Keratinocyte (primary cell): ENCODE measurements around the gene NGEF. TPM values are rescaled to one million over a fixed set of nuclear protein-coding genes. Genes with fewer than 3 reads are reported as not detected.

ENCODE experiments used
- DNase-seq: peaks from one replicate; pipeline ENCODE4 v3.0.0-alpha.2; 2011; ENCODE audit warnings: low read depth, missing footprints, low spot score
- FAIRE-seq: peaks from 2 replicates; lab custom pipeline; 2011; peaks lifted over from hg19 to GRCh38; lab: Jason Lieb, UNC
- H2AFZ ChIP-seq: 2 replicates; pipeline ENCODE4 v1.6.0; 2012; ENCODE audit warnings: low read length, control low read depth, inconsistent platforms; ENCODE audit not compliant: control insufficient read depth
- H3K27ac ChIP-seq: 2 replicates; pipeline ENCODE4 v1.5.1; 2011; ENCODE audit warnings: low read length; ENCODE audit not compliant: control insufficient read depth, insufficient read depth
- H3K27me3 ChIP-seq: 3 replicates; pipeline ENCODE4 v1.6.0; 2011; ENCODE audit warnings: low read length; ENCODE audit not compliant: control insufficient read depth, insufficient read depth; ENCODE audit errors: extremely low read depth
- H3K36me3 ChIP-seq, 2 experiments: 2 replicates in 1 of 2; 3 replicates in 1 of 2; pipeline ENCODE4 v1.5.1; 2011; ENCODE audit warnings: low read length in 2 of 2, mild to moderate bottlenecking in 1 of 2; ENCODE audit not compliant: control insufficient read depth in 2 of 2, insufficient read depth in 2 of 2; ENCODE audit errors: extremely low read depth in 1 of 2
- H3K4me1 ChIP-seq: 3 replicates; pipeline ENCODE4 v1.5.1; 2011; ENCODE audit warnings: low read length; ENCODE audit not compliant: control insufficient read depth, insufficient read depth; ENCODE audit errors: extremely low read depth
- H3K4me2 ChIP-seq: 3 replicates; pipeline ENCODE4 v1.6.0; 2011; ENCODE audit warnings: low read depth, low read length; ENCODE audit not compliant: control insufficient read depth, insufficient read depth; ENCODE audit errors: extremely low read depth
- H3K4me3 ChIP-seq, 3 experiments: fragments of 200-600 bp in 1 of 3; sonication (generic) in 1 of 3; 2 replicates in 2 of 3; 3 replicates in 1 of 3; pipeline ENCODE4 v1.5.1; 2011 to 2016; ENCODE audit warnings: low read length in 3 of 3, mild to moderate bottlenecking in 3 of 3, control low read depth in 2 of 3, inconsistent platforms in 1 of 3, low read depth in 1 of 3, mixed read lengths in 1 of 3, mixed run types in 1 of 3, moderate library complexity in 1 of 3; ENCODE audit not compliant: control insufficient read depth in 2 of 3, insufficient read depth in 2 of 3; ENCODE audit errors: extremely low read depth in 1 of 3
- H3K79me2 ChIP-seq: 2 replicates; pipeline ENCODE4 v1.6.0; 2012; ENCODE audit warnings: low read length; ENCODE audit not compliant: control insufficient read depth, insufficient read depth
- H3K9ac ChIP-seq: 3 replicates; pipeline ENCODE4 v1.6.0; 2011; ENCODE audit warnings: low read length; ENCODE audit not compliant: control insufficient read depth, insufficient read depth; ENCODE audit errors: extremely low read depth
- H3K9me1 ChIP-seq: 3 replicates; pipeline ENCODE4 v1.6.0; 2011; ENCODE audit warnings: low read length; ENCODE audit not compliant: control insufficient read depth, insufficient read depth; ENCODE audit errors: extremely low read depth
- H3K9me3 ChIP-seq: 2 replicates; pipeline ENCODE4 v1.5.1; 2012; ENCODE audit warnings: low read depth, low read length; ENCODE audit not compliant: control insufficient read depth
- H4K20me1 ChIP-seq: 3 replicates; pipeline ENCODE4 v1.6.0; 2011; ENCODE audit warnings: low read length; ENCODE audit not compliant: control insufficient read depth, insufficient read depth; ENCODE audit errors: extremely low read depth
- EZH2 ChIP-seq: IDR thresholded peaks from one replicate; pipeline ENCODE4 v1.6.1; 2012; ENCODE audit warnings: inconsistent platforms, mild to moderate bottlenecking, low read length, moderate library complexity
- dilution Hi-C: fragments of 300-500 bp; cut with MboI; formaldehyde crosslinking; loops from one replicate; pipeline ENCODE4 v1.7.0; 2020; ENCODE audit warnings: low sequenced_read_pairs; ENCODE audit not compliant: extremely low pct_ligation_motif_present
- polyA plus RNA-seq, 5 experiments: library from polyadenylated mRNA; depleted of rRNA in 3 of 5; stranded (reverse) in 3 of 5; stranded (forward) in 1 of 5; unstranded in 1 of 5; fragments of >200 nt; gene quantifications; 1 replicate in 1 of 5; 2 replicates in 3 of 5; 3 replicates in 1 of 5; pipeline versions ENCODE4 v1.2.1 to v1.2.3, GENCODE V29; 2011 to 2012; ENCODE audit warnings: missing spikeins in 2 of 5, low read depth in 1 of 5, low replicate concordance in 1 of 5
- TF ChIP-seq, protein P1 (sequence below), 3 experiments: IDR thresholded peaks in 1 of 3; conservative IDR thresholded peaks in 1 of 3; optimal IDR thresholded peaks in 1 of 3; 2 replicates in 2 of 3; 3 replicates in 1 of 3; pipeline versions ENCODE3 to v1.5.1; 2011; ENCODE audit warnings: low read length in 3 of 3, mild to moderate bottlenecking in 3 of 3, moderate library complexity in 2 of 3, control low read depth in 1 of 3, inconsistent platforms in 1 of 3; ENCODE audit not compliant: insufficient read depth in 2 of 3; ENCODE audit errors: extremely low read depth in 1 of 3

NGEF gene
- polyA plus RNA-seq, 1 donor (not counting 4 experiments of a cell fraction or from before 2014, with no cell fraction given), result 0.17 TPM

DNA sequence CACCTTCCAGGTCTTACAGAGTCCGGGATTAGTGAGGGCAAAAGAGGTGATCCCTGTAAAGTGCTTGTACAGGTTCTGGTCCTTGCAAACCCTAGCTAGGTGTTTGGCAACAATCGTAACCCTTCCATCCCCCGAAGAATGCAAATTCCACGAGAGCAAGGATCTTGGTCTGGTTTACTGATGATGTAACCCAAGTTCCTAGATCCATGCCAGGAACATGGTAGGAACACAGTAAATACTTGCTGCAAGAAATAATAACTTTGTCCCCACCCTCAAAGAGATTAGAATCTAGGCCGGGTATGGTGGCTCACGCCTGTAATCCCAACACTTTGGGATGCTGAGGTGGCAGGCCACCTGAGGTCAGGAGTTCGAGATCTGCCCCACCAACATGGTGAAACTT, 12.7 kb upstream of the NGEF start:
- H3K27ac ChIP-seq, result no peak overlapping the region
- H2AFZ ChIP-seq, result no peak overlapping the region
- H3K27me3 ChIP-seq, result no peaks in the 10 kb centered on the region
- H3K9me3 ChIP-seq, result no peaks in the 10 kb centered on the region
- DNase-seq (no peak), FAIRE-seq (peak; percentile 81)
- H3K4me1 ChIP-seq, result peaks cover 13% of the 10 kb centered on the region
- H3K79me2 ChIP-seq, result no peaks in the 10 kb centered on the region
- dilution Hi-C loops, result no loop called here
- H3K9ac ChIP-seq, result no peak overlapping the region
- no peak overlapping the region for H3K4me2 ChIP-seq
- no peaks in the 10 kb centered on the region for H3K36me3 ChIP-seq
- TF ChIP-seq, protein P1, sequence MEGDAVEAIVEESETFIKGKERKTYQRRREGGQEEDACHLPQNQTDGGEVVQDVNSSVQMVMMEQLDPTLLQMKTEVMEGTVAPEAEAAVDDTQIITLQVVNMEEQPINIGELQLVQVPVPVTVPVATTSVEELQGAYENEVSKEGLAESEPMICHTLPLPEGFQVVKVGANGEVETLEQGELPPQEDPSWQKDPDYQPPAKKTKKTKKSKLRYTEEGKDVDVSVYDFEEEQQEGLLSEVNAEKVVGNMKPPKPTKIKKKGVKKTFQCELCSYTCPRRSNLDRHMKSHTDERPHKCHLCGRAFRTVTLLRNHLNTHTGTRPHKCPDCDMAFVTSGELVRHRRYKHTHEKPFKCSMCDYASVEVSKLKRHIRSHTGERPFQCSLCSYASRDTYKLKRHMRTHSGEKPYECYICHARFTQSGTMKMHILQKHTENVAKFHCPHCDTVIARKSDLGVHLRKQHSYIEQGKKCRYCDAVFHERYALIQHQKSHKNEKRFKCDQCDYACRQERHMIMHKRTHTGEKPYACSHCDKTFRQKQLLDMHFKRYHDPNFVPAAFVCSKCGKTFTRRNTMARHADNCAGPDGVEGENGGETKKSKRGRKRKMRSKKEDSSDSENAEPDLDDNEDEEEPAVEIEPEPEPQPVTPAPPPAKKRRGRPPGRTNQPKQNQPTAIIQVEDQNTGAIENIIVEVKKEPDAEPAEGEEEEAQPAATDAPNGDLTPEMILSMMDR (optimal IDR thresholded peaks at IDR 0.05 in 1 of 3, IDR thresholded peaks at IDR 0.05 in 1 of 3, conservative IDR thresholded peaks at IDR 0.05 in 1 of 3; ENCODE audit: extremely low read depth in 1 of 3, insufficient read depth in 2 of 3, low read length in 3 of 3), result no peak
- no peak for TF ChIP-seq EZH2
- H4K20me1 ChIP-seq, result no peaks in the 10 kb centered on the region
- no peak overlapping the region for H3K4me3 ChIP-seq
- H3K9me1 ChIP-seq, result no peaks in the 10 kb centered on the region

DNA sequence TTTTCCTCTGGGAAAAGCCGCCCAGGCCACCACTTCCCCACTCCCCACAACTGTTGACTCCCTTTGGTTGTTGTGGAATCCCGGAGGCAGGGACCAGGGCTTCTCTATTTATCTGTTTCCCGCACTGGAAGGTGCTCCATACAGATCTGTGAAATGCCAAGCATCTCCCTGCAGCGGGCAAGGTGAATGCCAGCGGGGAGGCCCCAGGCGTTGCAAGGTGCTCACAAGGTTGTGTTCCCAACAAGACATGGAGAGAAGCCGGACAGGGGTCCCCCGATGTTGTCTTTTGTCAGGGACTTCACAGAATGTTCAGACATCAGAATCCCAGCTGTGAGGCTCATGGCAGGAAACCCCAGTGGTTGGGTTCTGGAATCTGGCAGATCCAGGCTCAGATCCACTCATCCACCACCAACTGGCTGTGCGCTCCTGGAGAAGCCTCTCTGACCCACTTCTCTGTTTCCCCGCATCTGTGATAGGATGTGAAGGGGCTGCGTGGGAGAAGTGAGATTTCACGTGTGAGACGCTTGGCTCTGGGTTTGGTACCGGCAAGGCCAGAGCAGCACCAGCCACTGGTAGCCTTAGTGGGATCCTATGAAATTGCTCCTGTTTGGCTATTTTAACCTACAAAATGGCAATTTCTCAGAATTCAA, 10.8 kb upstream of the NGEF start:
- no peak overlapping the region for H3K27ac ChIP-seq
- no peak overlapping the region for H3K9ac ChIP-seq
- no peaks in the 10 kb centered on the region for H3K9me1 ChIP-seq
- H3K36me3 ChIP-seq, result no peaks in the 10 kb centered on the region
- no peak overlapping the region for H2AFZ ChIP-seq
- H3K4me3 ChIP-seq, result no peak overlapping the region
- dilution Hi-C loops, result no loop called here
- H3K27me3 ChIP-seq, result no peaks in the 10 kb centered on the region
- peaks cover 11% of the 10 kb centered on the region for H3K4me1 ChIP-seq
- DNase-seq (no peak), FAIRE-seq (no peak)
- no peak overlapping the region for H3K4me2 ChIP-seq
- H4K20me1 ChIP-seq, result no peaks in the 10 kb centered on the region
- no peak for TF ChIP-seq EZH2
- no peaks in the 10 kb centered on the region for H3K9me3 ChIP-seq
- no peaks in the 10 kb centered on the region for H3K79me2 ChIP-seq
